OCI-LY1 (cell line): ENCODE results near the gene AOC3.
"Not testable (repeated sequence)": the region's sequence is repeated elsewhere in the genome, so short reads cannot be mapped to it uniquely, and the experiment has no call there.

Experiments used
- H2AFZ ChIP-seq: fragments of 200-600 bp; sonication (generic), shearing (Covaris generic); 2 replicates; pipeline ENCODE4 v1.6.0; 2014; ENCODE audit warnings: antibody characterized with exemption, mild to moderate bottlenecking, low read length
- H3F3A ChIP-seq: fragments of 200-600 bp; sonication (generic), shearing (Covaris generic); 2 replicates; pipeline ENCODE4 v1.6.0; 2014; ENCODE audit warnings: mild to moderate bottlenecking, antibody characterized with exemption, low read length, moderate library complexity; ENCODE audit not compliant: insufficient read depth
- H3K27ac ChIP-seq: fragments of 200-600 bp; sonication (generic); 2 replicates; pipeline ENCODE4 v1.5.1; 2014; ENCODE audit warnings: low read length, mixed run types, mild to moderate bottlenecking, low read depth; ENCODE audit not compliant: poor library complexity, severe bottlenecking
- H3K27me3 ChIP-seq: fragments of 200-600 bp; sonication (generic); 2 replicates; pipeline ENCODE4 v1.6.0; 2014; ENCODE audit warnings: antibody characterized with exemption, mild to moderate bottlenecking, low read length, moderate library complexity; ENCODE audit not compliant: insufficient read depth
- H3K36me3 ChIP-seq: fragments of 200-600 bp; sonication (generic); 2 replicates; pipeline ENCODE4 v1.6.1; 2014; ENCODE audit warnings: mild to moderate bottlenecking, antibody characterized with exemption, low read length, moderate library complexity, mixed read lengths; ENCODE audit not compliant: insufficient read depth
- H3K4me1 ChIP-seq: fragments of 200-600 bp; sonication (generic); 2 replicates; pipeline ENCODE4 v1.5.1; 2014; ENCODE audit warnings: mild to moderate bottlenecking, low read length, moderate library complexity; ENCODE audit not compliant: insufficient read depth, severe bottlenecking
- H3K4me2 ChIP-seq: fragments of 200-600 bp; sonication (generic), shearing (Covaris generic); 2 replicates; pipeline ENCODE4 v1.6.1; 2014; ENCODE audit warnings: low read length
- H3K4me3 ChIP-seq: fragments of 200-600 bp; sonication (generic); 2 replicates; pipeline ENCODE4 v1.5.1; 2014; ENCODE audit warnings: low read length, low read depth, mild to moderate bottlenecking, mixed read lengths; ENCODE audit not compliant: poor library complexity, severe bottlenecking
- H3K79me2 ChIP-seq: fragments of 200-600 bp; shearing (Covaris generic); 2 replicates; pipeline ENCODE4 v1.6.1; 2016; ENCODE audit warnings: mixed run types, low read length, mixed read lengths; ENCODE audit not compliant: insufficient read depth
- H3K9ac ChIP-seq: fragments of 200-600 bp; sonication (generic), shearing (Covaris generic); 2 replicates; pipeline ENCODE4 v1.6.1; 2014; ENCODE audit warnings: mild to moderate bottlenecking, low read length, mixed read lengths
- H3K9me2 ChIP-seq: fragments of 200-600 bp; sonication (generic), shearing (Covaris generic); 2 replicates; pipeline ENCODE4 v1.6.1; 2014; ENCODE audit warnings: low read depth, mild to moderate bottlenecking, low read length, mixed read lengths
- H3K9me3 ChIP-seq: fragments of 200-600 bp; shearing (Covaris generic); 2 replicates; pipeline ENCODE4 v1.6.1; 2014; ENCODE audit warnings: low read length, mixed read lengths
- H4K20me1 ChIP-seq: fragments of 200-600 bp; sonication (generic), shearing (Covaris generic); 2 replicates; pipeline ENCODE4 v1.6.0; 2016; ENCODE audit warnings: mild to moderate bottlenecking, low read length; ENCODE audit not compliant: insufficient read depth
- CTCF ChIP-seq: fragments of 200-600 bp; sonication (generic), shearing (Covaris generic); IDR thresholded peaks from 2 replicates; pipeline ENCODE4 v1.5.1; 2017; ENCODE audit warnings: mild to moderate bottlenecking, antibody characterized with exemption, low read length, moderate library complexity, mixed read lengths
- EZH2 ChIP-seq: fragments of 200-600 bp; sonication (generic), shearing (Covaris generic); IDR thresholded peaks from 2 replicates; pipeline ENCODE4 v1.8.0; 2017; ENCODE audit warnings: borderline replicate concordance, mixed run types, mild to moderate bottlenecking, antibody characterized with exemption, low read length, moderate library complexity, mixed read lengths

The AOC3 gene

GRCh38 chr17:42855048-42855596 lies 4.1 kb downstream of the AOC3 start:
- Histone ChIP-seq H3K79me2 (no peaks in the 10 kb centered on the region), H3K4me2 (no peak overlapping the region), H3K27ac (no peak overlapping the region), H3K9me3 (no peaks in the 10 kb centered on the region), H4K20me1 (no peaks in the 10 kb centered on the region), H3K9ac (no peak overlapping the region), H3K4me1 (peaks cover 6% of the 10 kb centered on the region), H3K9me2 (no peaks in the 10 kb centered on the region), H3K4me3 (no peak overlapping the region), H3K36me3 (no peaks in the 10 kb centered on the region), H3K27me3 (no peaks in the 10 kb centered on the region), H3F3A (no peaks in the 10 kb centered on the region), H2AFZ (no peak overlapping the region)
- TF ChIP-seq EZH2 (no peak), CTCF (no peak)

GRCh38 chr17:42856093-42856492 lies 5.1 kb downstream of the AOC3 start:
- H3K9me2 ChIP-seq, H3K4me2 ChIP-seq, H3K27ac ChIP-seq: not testable (repeated sequence)

GRCh38 chr17:42856516-42856915 lies 5.5 kb downstream of the AOC3 start:
- H3K27me3 ChIP-seq, H3K79me2 ChIP-seq, H3K9me2 ChIP-seq, H3F3A ChIP-seq, H4K20me1 ChIP-seq, H3K9ac ChIP-seq, H3K4me3 ChIP-seq, H3K4me2 ChIP-seq, H3K36me3 ChIP-seq, H3K4me1 ChIP-seq, H2AFZ ChIP-seq, H3K9me3 ChIP-seq, H3K27ac ChIP-seq: not testable (repeated sequence)

More at GRCh38 chr17:42856093-42856492, 5.1 kb downstream of the AOC3 start:
- H3F3A ChIP-seq, H3K79me2 ChIP-seq, H3K9ac ChIP-seq, H3K9me3 ChIP-seq, H3K27me3 ChIP-seq, H3K36me3 ChIP-seq, H4K20me1 ChIP-seq, H3K4me3 ChIP-seq, H3K4me1 ChIP-seq, H2AFZ ChIP-seq: not testable (repeated sequence)

- Histone ChIP-seq H2AFZ (no peak overlapping the region), H3K27ac (no peak overlapping the region), H3K4me1 (peaks cover 6% of the 10 kb centered on the region), H3K9ac (no peak overlapping the region), H3K79me2 (no peaks in the 10 kb centered on the region), H4K20me1 (no peaks in the 10 kb centered on the region), H3F3A (no peaks in the 10 kb centered on the region), H3K4me2 (no peak overlapping the region), H3K9me2 (no peaks in the 10 kb centered on the region), H3K4me3 (no peak overlapping the region), H3K27me3 (no peaks in the 10 kb centered on the region; the same call in 1 of the 2 replicates), H3K36me3 (no peaks in the 10 kb centered on the region), H3K9me3 (no peaks in the 10 kb centered on the region)
- TF ChIP-seq CTCF (no peak), EZH2 (no peak)
Observed at GRCh38 chr17:42857389-42857788, 6.4 kb downstream of the AOC3 start.
